ENCODE results near the gene FMNL2.

GRCh38 chr2:152509772-152510491 is 175.0 kb downstream of the FMNL2 start:
- TF ChIP-seq CTCF (conservative IDR thresholded peaks at IDR 0.05; ENCODE audit: low read depth in 2 of 2) (no peak), POLR2AphosphoS5 (IDR thresholded peaks at IDR 0.05; ENCODE audit: low read depth) (no peak), ZNF331 (CRISPR knock-in tag; IDR thresholded peaks at IDR 0.05; ENCODE audit: low read depth) (no peak), EZH2 (IDR thresholded peaks at IDR 0.05; ENCODE audit: low read depth, unreplicated experiment) (no peak), EZH2phosphoT487 (IDR thresholded peaks at IDR 0.05; ENCODE audit: unreplicated experiment) (no peak), CREB1 (CRISPR knock-in tag; IDR thresholded peaks at IDR 0.05; ENCODE audit: low read depth) (no peak)
